Activated T-cell treated with anti-CD3 and anti-CD28 coated beads for 48 hours (primary cell): ENCODE measurements around the gene STARD10.

Experiments
- DNase-seq: peaks from one replicate; pipeline ENCODE4 v3.0.0-alpha.2; 2020; ENCODE audit warnings: low read depth

STARD10 gene

DNA sequence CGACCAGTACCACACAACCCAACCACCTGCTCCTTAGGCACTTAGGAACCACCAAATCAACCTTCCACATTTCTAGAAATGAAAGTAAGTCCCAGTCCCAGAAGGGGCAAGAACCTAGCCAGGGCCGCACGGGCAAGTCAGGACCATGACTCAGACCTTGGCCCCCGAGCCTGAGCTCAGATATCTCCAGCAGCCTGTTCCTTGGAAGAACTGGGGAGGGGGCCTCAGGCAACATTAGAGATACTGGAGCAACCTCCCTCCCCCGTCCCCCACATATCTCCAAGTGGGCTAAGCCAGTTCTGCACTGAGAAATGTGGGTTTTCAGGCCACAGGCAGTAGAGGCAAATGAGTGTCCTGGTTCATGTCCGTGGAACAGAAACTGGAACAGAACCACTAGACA, 49.4 kb downstream of the STARD10 start:
- DNase-seq, result no peak

- DNase-seq, result no peak
These were observed 50.3 kb downstream of the STARD10 start for GRCh38 chr11:72743321-72744221.

DNA sequence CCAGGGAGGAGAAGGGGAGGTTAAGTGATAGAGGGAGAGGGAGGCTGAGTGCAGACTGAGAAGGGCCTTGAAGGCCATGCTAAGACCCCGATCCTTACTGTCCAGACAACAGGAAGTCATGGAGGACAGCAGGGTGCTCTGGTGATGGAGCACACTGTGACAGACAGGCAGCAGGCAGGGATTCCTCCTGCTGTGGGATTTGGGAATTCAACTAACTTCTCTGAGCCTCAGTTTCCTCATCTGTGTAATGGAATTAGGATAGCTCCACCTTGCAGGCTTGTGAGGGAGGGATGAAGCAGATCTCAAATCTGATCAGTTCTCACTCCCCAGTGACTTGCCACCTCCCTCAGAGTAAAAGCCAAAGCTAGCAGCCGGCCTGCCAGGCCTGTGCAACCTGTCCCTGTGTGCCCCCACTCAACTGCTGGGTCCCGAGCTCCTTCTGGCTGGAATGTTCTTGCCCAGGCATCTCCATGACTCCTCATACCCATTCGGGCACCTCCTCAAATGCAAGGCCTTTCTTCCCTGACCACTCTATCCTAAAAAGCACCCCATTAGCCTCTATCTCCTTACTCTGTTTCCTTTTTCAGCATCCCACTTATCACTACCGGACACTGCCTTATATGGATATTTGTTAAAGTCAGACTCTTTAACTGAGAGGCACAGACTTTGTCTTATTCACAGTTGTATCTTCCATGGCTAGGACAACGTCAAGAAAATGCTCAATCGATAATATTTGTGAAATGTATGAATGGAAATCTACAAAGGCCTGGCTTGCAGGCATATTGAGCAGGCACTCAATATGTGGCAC, 51.1 kb downstream of the STARD10 start:
- no peak for DNase-seq

DNA sequence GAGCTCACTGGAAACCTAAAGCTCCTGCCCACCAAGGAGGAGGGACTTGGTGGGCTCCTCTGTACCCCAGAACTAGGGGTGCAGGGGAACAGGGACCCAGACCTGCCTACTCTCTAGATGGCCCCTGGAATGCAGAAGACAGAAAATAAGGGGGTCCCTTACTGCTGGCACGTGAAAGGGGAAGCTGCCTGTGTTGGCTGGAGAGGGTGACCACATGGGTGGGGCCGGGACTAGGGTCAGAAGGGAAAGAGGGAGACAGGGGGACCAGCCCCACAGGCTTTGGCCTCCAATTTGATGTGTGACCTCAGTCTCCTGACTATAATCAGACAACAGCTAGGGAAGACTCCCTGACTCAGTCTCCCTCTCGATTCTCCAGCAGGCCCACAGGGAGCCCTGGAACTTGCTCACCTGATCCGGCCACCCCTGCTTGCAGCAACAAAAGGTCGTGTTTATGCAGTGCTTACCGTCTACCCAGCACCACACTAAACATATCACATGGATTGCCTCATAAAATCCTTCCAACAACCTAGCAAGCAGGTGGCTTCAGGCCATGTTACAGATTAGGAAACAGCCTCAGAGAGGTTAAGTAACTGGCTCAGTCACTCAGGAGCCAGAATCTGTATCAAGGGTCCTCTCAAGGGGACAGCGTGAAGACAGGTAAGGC, 51.9 kb downstream of the STARD10 start:
- DNase-seq, result no peak

- no peak for DNase-seq
These were observed 52.4 kb downstream of the STARD10 start for GRCh38 chr11:72741429-72741833.

DNA sequence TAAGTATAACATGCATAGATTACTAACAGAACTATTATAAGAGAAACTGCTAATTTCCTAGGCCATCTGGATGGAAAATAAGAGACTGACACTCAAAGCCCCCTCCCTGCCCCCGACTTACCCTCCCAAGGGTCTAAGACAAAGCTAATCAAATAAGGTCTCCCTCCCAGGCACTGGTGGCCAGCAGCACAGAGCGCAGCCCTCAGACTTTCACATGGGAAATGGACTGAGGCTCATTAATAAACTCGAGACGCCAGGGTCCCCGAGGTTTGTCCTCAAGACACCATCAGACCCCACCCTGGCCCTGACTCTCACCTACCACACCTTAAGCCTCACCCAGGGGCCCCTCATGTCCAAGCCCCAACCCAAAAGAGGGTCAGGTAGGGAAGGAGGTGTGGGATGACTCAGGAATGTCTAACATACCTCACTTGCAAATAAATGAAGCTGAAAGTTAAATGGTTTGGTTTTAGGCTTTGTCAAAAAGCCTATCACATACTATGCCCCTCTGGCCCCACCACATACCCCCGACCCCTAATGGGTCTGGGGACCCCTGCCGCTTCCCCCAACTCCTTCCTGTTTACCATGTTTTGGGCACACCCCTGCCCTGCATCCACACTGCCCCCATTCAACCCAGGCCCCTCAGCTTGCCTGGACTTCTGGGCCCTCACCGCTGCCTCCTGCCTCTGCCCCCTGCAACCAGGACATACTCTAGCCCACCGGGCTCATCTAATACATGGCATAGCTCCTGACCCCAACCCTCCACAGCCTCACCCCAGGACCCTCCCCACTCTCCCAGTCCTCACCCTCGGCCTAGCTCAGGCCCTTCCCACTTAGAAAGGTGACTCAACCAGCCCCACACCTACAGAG, 53.1 kb downstream of the STARD10 start:
- DNase-seq, result no peak

- DNase-seq, result no peak
These were observed 53.8 kb downstream of the STARD10 start for GRCh38 chr11:72740060-72740424.

GRCh38 chr11:72739240-72740059, 54.4 kb downstream of the STARD10 start:
- DNase-seq, result no peak

GRCh38 chr11:72738199-72739141, 55.4 kb downstream of the STARD10 start:
- no peak for DNase-seq

- DNase-seq, result no peak
These were observed 56.5 kb downstream of the STARD10 start for GRCh38 chr11:72737336-72737735.

DNA sequence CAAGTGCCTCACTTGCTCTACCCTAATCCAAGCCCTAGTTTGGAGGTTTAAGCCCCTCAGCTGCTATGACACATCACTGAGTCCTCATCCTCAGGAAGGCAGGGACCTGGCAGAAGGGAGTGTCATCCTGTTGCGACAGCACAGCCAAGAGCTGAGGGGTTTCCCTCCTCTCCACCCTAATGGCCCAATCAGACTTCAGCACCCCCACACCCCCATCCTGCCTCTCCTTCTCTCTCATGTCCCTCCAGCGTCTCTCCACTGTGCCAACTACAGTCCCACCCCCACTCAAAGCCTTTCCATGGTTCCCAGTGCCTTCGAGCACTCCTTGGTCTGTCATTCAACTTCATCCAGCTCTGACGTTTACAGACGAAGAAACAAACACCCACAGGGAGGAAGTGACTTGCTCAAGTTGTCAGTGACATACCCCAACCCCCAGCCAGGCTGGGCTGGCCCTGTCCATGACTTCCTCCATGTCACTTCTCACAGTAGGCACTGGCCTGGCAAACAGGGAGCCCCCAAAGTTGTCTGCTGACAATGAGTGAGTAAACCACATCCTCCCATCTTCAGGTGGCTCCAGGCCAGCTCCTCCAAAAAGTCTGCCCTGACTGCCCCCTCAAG, 57.3 kb downstream of the STARD10 start:
- peak; percentile 52 for DNase-seq

GRCh38 chr11:72735495-72736027, 58.3 kb downstream of the STARD10 start:
- DNase-seq, result no peak

DNA sequence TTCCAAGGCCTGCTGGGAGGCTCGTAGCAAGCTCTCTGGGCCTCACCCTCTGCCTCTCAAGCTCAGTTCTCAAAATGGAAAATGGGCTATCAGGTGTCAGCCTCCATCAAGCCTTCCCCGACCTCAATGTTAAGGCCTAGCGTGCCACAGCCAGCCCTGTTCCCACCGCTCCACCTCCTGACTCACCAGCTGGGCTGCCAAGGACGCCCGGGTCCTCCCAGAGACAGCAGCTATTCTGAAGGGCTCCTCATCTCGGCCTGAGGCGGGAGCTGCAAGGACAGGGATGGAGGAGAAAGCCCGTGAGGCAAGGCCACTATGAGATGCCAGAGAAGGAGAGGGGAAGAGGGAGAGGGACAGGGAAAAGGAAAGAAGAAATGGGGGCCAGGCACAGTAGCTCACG, 61.5 kb downstream of the STARD10 start:
- DNase-seq, result no peak

DNA sequence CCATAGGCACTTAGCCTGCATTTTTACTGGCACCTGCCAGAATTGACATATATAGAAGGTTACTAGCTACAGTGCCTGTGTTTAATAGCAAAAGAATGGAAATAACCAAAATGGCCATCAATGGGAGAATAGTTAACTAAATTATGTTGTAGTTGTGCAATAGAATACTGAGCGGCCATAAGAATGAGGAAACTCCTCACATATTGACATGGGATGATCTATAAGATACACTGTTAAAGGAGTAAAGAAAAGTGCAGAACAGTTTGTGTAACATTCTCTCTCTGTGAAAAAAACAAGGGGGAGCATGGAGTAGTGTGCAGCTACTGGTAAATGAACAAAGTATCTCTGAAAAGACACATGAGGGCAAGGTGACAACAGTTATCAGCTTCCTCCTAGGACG, 63.1 kb downstream of the STARD10 start:
- DNase-seq, result no peak

- DNase-seq, result no peak
These were observed 63.6 kb downstream of the STARD10 start for GRCh38 chr11:72730243-72730642.

- DNase-seq, result no peak
These were observed 66.3 kb downstream of the STARD10 start for GRCh38 chr11:72727521-72727920.

DNA sequence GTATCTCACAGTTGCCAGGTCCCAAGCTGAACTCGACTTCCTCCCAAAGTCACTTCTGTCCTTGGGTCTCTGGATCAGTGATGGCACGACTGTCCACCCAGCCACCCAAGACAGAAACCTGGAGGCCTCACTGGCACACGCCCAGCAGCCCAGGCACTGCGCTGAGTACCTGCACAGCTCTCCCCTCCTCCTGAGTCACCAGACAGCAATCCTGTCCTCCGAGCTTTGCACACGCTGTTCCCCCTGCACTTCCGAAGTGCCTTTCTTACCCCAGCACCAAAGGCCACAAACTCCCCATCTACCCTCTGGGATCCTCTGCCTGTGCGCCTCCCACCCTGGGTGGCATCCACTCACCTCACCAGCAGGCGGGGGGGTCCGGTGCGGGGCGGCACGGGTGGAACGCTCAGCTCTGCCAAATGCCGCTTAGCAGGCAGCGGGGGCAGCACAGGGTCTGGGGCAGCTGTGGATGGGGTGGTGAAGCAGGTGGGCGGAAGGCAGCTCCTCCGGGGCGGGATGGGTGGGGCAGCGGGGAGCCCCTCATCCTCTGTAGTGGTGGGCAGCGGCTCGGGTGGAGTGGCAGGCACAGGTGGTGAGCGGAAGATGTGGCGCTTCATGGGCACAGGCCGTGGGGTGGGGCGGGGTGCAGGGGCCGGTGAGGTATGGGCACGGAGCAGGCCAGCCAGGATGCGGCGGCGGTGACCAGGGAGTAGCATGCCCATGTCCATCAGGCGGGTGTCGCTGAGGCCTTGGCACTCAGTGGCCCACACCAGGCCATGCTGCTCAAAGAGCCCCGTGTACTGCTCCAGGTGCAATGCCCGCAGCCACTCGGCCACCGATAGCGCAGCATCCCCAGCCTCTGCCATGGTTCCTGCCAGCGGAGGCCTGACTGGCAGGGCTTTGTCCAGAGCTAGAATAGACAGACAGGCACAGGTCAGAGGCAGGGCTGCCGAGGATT, 67.3 kb downstream of the STARD10 start:
- no peak for DNase-seq

- DNase-seq, result no peak
These were observed 68.2 kb downstream of the STARD10 start for GRCh38 chr11:72725724-72726028.
